ENCODE data around the gene ERAP2.

ERAP2 gene

GRCh38 chr5:96933764-96934707, 57.7 kb downstream of the ERAP2 start:
- FAIRE-seq, result no peak

GRCh38 chr5:96934708-96935558, 58.6 kb downstream of the ERAP2 start:
- FAIRE-seq, result no peak

GRCh38 chr5:96935559-96936430, 59.5 kb downstream of the ERAP2 start, which contains the start of gene LNPEP:
TSS of gene LNPEP (plus strand) at chr5:96936080. CDS start at chr5:96936156, 76 bp downstream.
- no peak for FAIRE-seq

DNA sequence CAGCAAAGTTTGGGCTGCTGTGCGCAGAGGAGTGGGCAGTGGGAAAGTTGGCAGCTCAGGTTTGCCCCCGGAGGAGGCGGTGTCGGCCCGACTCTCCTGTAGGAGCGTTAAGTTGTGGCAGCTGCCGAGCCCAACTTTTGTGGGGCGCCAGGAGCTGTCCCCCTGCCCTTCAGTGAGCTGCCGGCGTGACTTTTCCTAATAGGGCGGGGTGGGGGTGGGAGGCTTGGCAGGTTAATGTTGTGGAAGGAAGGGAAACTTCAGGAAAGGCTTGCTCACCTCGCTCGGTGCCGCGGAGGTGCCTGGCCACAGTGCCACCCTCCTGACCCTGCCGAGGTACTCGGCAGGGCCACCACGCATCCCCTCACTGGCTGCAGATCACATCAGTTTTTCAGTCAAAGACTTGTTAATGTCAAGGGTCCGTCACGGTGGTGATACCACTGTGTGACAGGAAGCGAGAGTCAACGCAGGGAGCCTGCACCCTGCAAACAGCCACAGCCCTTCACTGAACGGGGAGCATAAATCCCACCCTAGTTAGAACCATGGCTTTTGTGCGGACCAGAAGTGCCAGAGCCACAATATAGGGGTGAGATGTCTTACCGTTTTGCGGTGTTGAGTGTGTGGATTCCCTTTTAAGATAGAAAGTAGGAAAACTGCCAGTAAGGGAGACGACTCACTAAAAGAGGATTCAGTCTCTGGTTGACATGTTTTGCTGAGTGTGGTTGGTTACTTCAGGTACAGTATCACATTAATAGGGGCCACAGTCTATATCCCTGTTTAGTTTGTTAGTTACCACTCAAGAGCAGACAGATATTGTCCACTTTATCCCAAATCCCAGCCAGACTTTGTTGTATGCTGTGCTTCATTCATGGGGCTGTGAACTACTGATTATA, 60.4 kb downstream of the ERAP2 start:
- FAIRE-seq, result no peak

GRCh38 chr5:96940586-96940985, 64.3 kb downstream of the ERAP2 start:
- FAIRE-seq, result no peak

- FAIRE-seq, result no peak
Observed at GRCh38 chr5:96941140-96941539, 64.8 kb downstream of the ERAP2 start.

DNA sequence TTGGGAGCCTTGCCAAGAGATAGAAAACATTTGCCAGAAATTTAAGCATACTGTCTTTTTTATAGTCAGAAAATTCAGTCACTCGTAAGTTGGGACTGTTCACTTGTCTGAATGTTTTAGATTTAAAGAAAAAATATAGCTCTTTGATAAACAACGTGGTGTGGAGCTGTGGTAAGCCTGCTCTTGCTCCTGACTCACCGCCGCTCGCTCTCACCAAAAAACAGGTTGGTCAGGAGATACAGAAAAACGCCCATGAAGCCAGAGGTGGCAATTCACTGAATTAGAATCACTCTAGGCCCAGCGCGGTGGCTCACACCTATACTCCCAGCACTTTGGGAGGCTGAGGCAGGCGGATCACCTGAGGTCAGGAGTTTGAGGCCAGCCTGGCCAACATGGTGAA, 65.8 kb downstream of the ERAP2 start:
- no peak for FAIRE-seq

- no peak for FAIRE-seq
Observed at GRCh38 chr5:96942911-96943310, 66.6 kb downstream of the ERAP2 start.

GRCh38 chr5:96943799-96944198, 67.5 kb downstream of the ERAP2 start:
- FAIRE-seq, result no peak

DNA sequence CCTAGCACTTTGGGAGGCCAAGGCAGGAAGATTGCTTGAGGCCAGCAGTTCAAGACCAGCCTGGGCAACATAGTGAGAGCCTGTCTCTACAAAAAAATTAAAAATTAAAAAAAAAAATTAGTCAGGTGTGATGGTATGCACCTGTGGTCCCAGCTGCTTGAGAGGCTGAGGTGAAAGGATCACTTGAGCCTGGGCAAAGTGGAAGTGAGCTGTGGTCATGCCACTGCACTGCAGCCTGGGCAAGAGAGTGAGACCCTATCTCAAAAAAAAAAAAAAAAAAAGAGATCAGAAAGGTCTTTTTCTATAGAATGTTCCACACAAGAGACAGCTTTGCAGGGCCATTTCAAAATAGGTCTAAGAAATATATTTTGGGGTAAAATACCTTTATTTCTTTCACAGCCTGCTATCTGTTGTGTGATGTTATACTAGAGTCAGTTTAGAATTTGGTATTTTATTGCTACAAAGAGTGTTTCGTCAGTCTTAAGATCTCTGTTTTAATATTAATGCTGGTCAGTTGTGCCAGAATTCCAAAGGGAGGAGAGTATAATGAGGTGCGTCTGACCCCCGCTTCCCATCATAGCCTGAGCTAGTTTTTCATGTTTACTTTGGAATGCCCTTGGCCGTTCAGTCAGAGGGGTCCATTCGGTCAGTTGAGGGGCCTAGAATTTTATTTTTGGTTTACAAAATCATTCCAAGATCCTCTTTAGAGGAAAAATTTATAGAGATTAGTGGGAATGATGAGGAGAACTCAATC, 69.0 kb downstream of the ERAP2 start:
- FAIRE-seq, result no peak

- FAIRE-seq, result no peak
Observed at GRCh38 chr5:96946381-96946780, 70.1 kb downstream of the ERAP2 start.

DNA sequence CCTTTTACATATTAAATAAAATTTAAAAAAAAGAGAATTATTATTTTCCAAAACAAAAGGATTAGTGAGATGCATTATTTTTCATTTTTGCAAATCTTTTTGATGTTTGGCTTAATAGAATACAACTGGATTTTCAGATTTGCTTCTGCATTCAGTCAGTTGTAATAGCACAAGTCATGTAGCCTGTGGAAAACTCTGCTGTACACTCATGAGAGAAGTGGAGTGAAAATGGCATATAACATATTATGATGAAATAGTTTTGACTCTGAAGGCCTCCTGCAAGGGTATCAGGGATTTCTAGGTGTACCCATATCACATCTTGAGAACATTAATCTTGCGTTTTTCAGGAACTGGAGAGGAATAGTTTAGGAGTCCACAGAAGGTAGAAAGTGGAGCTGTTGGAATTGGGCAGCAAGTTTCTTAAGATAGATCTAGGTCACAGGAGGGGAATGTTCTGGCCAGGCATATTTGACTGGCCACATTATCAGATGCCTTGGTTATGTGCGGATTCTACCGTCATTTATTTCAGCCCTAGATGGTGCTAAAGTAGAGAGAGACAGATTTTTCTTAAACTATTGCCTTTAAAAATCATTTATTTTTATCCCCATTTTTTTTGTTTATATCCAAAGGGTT, 75.9 kb downstream of the ERAP2 start:
- FAIRE-seq, result no peak

DNA sequence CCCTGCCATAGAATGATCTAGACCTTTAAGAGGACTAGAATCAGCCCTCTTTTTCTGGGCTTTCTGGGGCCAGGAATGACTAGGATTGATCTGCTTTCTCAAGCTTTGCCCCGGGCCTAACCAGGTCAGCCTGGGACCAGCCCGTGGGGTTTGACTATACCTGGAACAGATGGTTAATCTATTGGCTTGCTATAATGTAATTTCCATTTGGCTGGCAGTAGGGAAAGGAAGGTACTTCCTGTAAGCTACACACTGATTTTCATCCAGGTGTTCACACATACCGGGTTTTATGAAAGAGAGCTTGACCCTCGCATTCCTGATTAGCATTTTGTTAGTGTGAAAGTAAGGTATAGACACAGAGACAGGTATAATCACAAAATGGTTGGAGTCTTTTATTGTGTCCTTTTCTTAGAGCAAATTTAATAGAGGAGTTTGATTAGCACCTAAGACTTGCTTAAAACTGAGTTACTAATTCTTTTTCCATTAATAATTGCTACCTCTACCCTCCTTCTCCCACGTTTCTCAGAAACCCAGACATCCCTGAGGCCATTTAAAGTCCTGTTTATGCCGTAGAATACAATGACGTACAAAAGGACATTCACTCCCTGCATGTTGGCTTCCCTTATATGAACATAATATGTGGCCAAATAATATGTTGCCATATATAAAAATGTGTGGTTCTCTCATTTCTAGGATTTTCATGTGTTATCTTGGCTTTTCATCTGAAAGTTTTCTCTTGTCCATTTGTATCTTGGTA, 76.9 kb downstream of the ERAP2 start:
- no peak for FAIRE-seq

DNA sequence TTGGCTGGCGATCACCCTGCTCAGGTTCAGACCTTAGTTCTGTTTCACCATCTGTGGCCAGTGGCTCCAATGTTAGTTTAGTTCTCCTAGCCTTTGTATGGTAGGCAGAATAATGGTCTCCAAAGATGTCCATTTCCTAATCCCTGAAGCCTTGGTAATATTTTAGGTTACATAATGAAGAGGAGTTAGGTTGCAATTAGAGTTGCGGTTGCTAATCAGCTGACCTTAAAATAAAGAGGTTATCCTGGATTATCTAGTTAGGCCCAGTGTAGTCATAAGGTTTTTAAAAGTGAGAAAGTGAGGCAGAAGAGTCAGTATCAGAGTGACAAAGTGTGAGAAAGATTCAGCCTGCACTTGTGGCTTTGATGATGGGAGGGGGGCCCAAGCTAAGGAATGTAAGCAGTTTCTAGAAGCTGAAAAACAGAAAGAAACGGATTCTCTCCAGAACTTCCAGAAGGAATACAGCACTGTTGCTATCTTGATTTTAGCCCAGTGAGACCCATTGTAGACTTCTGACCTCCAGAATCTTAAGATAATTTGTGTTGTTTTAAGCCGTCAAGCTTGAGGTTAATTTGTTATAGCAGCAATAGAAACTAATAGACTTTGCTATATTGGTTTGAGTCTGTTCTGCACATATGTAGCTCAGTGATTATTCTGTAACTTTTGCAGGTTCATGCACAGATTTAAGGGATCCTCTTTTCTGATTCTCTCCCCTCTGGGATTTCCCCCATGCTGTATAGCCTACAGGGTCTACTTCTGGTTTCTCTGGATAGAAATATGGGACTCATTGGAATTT, 81.2 kb downstream of the ERAP2 start:
- no peak for FAIRE-seq

GRCh38 chr5:96958977-96959376, 82.7 kb downstream of the ERAP2 start:
- FAIRE-seq, result no peak

DNA sequence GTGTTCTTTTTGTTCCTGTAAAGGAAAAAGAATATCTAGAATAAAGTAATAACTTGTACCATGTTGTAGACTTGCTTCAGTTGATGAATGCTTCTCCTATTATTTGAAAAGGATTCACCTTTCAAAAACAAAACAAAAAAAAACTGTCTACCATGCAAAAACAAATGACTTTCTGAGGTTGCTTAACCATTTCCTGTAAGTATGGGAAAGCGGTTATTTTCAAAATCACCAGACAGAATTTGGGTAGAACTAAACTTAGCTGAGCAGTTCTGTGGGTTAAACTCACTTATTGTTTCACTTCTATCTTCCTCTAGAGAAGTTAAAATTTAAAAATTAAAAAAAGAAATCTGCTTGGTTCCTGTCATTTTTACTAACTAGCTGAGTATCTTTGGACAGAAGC, 84.8 kb downstream of the ERAP2 start:
- no peak for FAIRE-seq

- FAIRE-seq, result no peak
Observed at GRCh38 chr5:96962540-96962991, 86.3 kb downstream of the ERAP2 start.

- no peak for FAIRE-seq
Observed at GRCh38 chr5:96963267-96963666, 87.0 kb downstream of the ERAP2 start.

DNA sequence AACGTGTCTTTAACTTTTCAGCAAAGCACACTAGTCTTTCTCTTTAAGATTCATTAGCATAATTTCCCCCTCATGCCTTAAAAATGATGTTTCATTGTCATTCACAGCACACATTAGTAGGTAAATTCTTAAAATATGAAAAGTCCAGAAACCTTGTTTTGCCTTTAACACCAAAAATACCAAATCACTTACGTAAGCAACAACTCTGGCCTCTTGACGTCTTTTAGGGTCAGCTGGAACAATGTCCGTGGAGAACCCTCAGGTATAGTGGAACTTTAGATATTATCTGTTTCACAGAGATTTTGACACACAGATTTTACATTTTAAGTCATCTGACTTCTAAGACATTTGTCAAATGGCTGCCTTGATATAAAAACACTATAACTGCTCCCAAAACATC, 90.5 kb downstream of the ERAP2 start:
- FAIRE-seq, result no peak

Measured in TTC549 (cell line).